BJ (cell line): ENCODE results near the gene CUX1. TPM values are rescaled to one million over a fixed set of nuclear protein-coding genes. Genes with fewer than 3 reads are reported as not detected.

Experiments used
- CTCF ChIA-PET: fragments of 350-600 bp; formaldehyde crosslinking; extraction: SDS; loops from one replicate; lab custom pipeline; 2021; ENCODE audit warnings: antibody characterized with exemption, inconsistent platforms; lab: Yijun Ruan, JAX
- POLR2A ChIA-PET: fragments of 300-600 bp; sonication (Branson Sonifier 250); formaldehyde crosslinking; extraction: SDS; loops from one replicate; lab custom pipeline; 2021; ENCODE audit warnings: antibody characterized with exemption; lab: Charles Lee
- DNase-seq: peaks from one replicate; pipeline ENCODE4 v3.0.0-alpha.2; 2011; ENCODE audit warnings: low read depth
- H3K27me3 ChIP-seq: 2 replicates; pipeline ENCODE4 v1.6.0; 2011; ENCODE audit warnings: low read length; ENCODE audit not compliant: control insufficient read depth, insufficient read depth
- H3K36me3 ChIP-seq: 2 replicates; pipeline ENCODE4 v1.5.1; 2011; ENCODE audit warnings: low read length; ENCODE audit not compliant: control insufficient read depth, insufficient read depth
- H3K4me3 ChIP-seq: 2 replicates; pipeline ENCODE4 v1.5.1; 2011; ENCODE audit warnings: low read depth, mild to moderate bottlenecking, control low read depth, low read length
- polyA plus RNA-seq: library from polyadenylated mRNA; depleted of rRNA; stranded (reverse); fragments of >200 nt; gene quantifications from 2 replicates; pipeline ENCODE4 v1.2.3, GENCODE V29; 2011
- TF ChIP-seq, protein P1 (sequence below): IDR thresholded peaks from 2 replicates; pipeline ENCODE4 v1.5.1; 2011; ENCODE audit warnings: low read depth, mild to moderate bottlenecking, control low read depth, inconsistent platforms, low read length, moderate library complexity; ENCODE audit not compliant: insufficient read depth

Gene CUX1
- polyA plus RNA-seq, 1 experiment = 36.5 TPM

DNA sequence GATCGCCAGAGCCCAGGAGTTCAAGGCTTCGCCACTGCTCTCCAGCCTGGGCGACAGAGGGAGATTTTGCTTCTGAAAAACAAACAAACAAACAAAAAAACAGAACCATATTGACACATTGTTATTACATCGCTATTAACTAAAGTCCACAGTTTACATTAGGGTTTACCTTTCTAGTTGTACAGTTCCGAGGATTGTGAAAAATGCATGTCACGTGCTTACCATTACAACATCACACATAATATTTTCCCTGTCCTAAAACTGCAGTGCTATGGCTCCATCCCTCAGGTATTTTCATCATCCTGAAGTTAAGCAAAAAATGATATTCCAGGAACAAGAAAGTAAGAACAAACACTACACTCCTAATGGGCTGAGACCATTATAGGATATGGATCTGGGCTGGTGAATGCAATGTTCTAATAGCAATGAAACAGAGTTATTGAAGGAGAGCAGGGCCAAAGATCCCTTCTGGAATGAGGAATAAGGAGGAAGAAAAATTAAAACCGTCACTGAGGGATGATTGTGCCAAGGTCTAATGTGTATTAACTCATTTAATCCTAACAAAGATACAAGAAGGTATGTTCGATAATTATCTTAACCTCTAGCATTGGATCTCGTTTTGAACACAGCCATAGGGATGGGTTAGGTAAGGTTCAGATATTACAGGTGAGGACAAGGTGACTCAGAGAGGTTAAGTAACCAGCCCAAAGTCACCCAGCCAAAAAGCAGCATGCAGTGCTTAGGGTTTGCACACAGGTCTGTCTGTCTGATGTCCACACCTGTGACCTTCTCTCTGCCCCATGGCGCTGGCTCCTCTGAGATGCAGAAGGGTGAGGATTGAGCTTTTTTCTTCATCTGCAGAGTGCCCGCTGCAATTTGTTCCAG lies 14.0 kb upstream of the CUX1 start:
- POLR2A ChIA-PET = no interaction called here
- CTCF ChIA-PET = interaction anchor here (1.2 to 1.3 kb wide), 2 partner anchors 9 to 172 kb away, joined by 3 to 4 read pairs; no protein-coding TSS in a partner anchor
- no peaks in the 10 kb centered on the region for H3K36me3 ChIP-seq
- peaks cover 20% of the 10 kb centered on the region for H3K27me3 ChIP-seq
- no peak for DNase-seq
- H3K4me3 ChIP-seq = no peak overlapping the region
- TF ChIP-seq, protein P1, sequence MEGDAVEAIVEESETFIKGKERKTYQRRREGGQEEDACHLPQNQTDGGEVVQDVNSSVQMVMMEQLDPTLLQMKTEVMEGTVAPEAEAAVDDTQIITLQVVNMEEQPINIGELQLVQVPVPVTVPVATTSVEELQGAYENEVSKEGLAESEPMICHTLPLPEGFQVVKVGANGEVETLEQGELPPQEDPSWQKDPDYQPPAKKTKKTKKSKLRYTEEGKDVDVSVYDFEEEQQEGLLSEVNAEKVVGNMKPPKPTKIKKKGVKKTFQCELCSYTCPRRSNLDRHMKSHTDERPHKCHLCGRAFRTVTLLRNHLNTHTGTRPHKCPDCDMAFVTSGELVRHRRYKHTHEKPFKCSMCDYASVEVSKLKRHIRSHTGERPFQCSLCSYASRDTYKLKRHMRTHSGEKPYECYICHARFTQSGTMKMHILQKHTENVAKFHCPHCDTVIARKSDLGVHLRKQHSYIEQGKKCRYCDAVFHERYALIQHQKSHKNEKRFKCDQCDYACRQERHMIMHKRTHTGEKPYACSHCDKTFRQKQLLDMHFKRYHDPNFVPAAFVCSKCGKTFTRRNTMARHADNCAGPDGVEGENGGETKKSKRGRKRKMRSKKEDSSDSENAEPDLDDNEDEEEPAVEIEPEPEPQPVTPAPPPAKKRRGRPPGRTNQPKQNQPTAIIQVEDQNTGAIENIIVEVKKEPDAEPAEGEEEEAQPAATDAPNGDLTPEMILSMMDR = no peak

DNA sequence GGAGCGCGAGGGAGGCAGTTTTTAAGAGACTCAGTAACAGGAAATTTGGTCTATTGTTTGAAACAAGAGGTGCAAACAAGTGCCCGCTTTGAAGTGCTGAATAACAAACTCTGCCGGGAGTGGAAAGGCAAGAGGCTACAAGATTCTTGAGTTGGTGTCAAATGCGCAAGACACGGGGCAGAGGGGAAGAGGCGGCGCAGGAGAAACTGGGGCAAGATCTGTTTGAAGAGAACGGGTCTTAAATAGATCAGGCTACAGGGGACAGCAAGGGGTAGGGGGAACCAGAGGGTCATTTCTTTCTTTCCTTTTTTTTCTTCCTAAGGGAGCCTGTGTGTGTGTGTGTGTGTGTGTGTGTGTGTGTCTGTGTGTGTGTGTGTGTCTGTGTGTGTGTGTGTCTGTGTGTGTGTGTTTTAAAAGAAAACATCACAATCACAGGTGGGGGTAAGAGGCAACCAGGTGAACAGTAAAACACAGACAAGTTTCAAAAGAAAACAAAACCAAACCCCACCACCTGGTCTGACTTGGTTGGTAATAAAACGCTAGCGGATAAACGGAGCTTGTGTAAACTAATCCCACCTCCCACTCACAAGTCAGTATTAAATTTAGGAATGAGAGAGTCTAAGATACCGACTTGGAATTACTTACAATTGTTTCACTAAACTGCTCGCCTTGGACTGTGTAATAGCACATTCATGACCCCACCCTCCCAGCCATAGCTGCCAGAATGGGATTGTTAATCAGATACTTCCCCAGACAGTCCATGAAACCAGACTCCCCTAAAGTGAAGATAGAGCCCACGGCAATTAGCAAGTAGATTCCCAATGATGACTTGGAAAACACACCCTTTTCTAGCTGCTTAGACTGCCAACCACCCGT lies 13.1 kb upstream of the CUX1 start:
- TF ChIP-seq, protein P1 = no peak
- Histone ChIP-seq H3K36me3 (no peaks in the 10 kb centered on the region), H3K27me3 (peaks cover 19% of the 10 kb centered on the region), H3K4me3 (no peak overlapping the region)
- ChIA-PET CTCF (interaction anchor here (1.1 to 1.2 kb wide), 2 partner anchors 9 to 173 kb away, joined by 3 to 4 read pairs; no protein-coding TSS in a partner anchor), POLR2A (no interaction called here)
- DNase-seq = no peak

DNA sequence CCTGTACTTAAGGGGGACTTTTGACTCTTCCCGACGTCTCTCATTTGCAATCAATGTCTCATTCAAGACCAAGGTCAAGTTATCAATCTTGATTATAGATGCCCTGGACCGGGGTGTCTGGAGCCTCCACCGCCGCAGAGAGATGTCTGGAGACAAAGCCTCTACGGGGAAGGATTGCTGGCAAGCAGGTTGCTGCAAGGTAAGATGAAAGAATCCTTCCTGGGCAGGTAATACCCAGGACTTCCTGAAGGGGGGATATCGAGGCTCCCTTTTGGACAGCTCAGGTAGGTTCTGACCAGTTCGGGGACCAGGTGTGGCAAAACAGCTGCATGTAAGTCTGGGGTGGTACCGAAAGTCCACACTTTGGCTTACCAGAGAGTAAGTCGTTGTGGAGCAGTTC lies 12.5 kb upstream of the CUX1 start:
- TF ChIP-seq, protein P1 = no peak
- Histone ChIP-seq H3K27me3 (peaks cover 19% of the 10 kb centered on the region), H3K4me3 (no peak overlapping the region), H3K36me3 (no peaks in the 10 kb centered on the region)
- no peak for DNase-seq
- POLR2A ChIA-PET = no interaction called here
- CTCF ChIA-PET = interaction anchor here (1.1 to 1.2 kb wide), 2 partner anchors 10 to 173 kb away, joined by 3 to 4 read pairs; no protein-coding TSS in a partner anchor

DNA sequence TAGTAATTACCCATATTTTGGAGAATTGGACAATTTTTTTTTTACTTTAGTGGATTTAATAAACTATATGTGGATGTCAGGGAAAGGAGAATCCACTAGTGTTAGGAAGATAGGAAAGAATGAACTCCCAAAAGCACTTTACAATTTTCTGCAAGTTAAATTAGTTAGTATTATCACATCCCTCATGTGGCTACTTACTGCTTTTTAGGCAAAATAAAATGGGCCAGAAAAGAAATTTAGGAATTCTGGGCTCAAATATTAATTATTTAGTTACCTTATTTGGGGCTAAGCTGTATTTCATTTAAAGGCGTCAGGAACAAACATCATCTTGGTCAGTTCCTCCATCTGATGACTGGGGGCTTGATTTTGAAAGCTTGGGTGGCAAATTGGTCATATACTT lies 4.8 kb upstream of the CUX1 start:
- Histone ChIP-seq H3K27me3 (no peaks in the 10 kb centered on the region), H3K36me3 (no peaks in the 10 kb centered on the region), H3K4me3 (no peak overlapping the region)
- POLR2A ChIA-PET = no interaction called here
- CTCF ChIA-PET = interaction anchor here (0.6 to 2.8 kb wide), 5 partner anchors 10 to 627 kb away, joined by 3 to 12 read pairs (median 4); no protein-coding TSS in a partner anchor
- no peak for DNase-seq
- TF ChIP-seq, protein P1 = no peak
